ENCODE results near the gene GMCL1. TPM values are rescaled to one million over a fixed set of nuclear protein-coding genes. Genes with fewer than 3 reads are reported as not detected.

GMCL1 gene
- total RNA-seq, 6 experiments from 2014 or later, result 5.8 to 11.4 (median 6.8) TPM

DNA sequence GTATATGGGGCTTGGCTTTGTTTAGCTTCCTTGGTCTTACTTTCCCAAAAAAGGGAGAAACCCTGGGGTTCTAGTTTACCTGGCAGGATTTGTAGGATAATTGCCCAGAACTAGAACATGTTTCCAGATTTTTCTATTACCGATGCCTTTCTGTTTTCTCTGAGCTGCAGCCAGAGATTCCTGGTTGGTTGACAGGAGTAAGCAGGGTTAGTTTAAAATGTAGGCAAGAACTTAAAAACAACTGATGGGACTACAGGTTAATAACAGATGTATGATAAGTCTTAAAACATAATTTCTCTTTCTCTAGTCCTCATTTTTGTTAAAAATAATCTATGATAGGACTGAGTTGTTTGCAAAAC lies 38.9 kb upstream of the GMCL1 start:
- Histone ChIP-seq H3K9me3 (no peaks in the 10 kb centered on the region), H3K27ac (peak overlapping the region in 2 of 3 donors; percentile 42), H3K4me3 (no peak overlapping the region), H3K4me1 (peaks cover 0 to 27% (median 5%) of the 10 kb centered on the region in 4 donors), H3K27me3 (no peaks in the 10 kb centered on the region), H3K36me3 (peaks cover 0 to 6% (median 0%) of the 10 kb centered on the region in 4 donors)
- DNase-seq, result peak in 1 of 3 donors; percentile 1
- TF ChIP-seq, protein P1, sequence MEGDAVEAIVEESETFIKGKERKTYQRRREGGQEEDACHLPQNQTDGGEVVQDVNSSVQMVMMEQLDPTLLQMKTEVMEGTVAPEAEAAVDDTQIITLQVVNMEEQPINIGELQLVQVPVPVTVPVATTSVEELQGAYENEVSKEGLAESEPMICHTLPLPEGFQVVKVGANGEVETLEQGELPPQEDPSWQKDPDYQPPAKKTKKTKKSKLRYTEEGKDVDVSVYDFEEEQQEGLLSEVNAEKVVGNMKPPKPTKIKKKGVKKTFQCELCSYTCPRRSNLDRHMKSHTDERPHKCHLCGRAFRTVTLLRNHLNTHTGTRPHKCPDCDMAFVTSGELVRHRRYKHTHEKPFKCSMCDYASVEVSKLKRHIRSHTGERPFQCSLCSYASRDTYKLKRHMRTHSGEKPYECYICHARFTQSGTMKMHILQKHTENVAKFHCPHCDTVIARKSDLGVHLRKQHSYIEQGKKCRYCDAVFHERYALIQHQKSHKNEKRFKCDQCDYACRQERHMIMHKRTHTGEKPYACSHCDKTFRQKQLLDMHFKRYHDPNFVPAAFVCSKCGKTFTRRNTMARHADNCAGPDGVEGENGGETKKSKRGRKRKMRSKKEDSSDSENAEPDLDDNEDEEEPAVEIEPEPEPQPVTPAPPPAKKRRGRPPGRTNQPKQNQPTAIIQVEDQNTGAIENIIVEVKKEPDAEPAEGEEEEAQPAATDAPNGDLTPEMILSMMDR (IDR thresholded peaks at IDR 0.05), result no peak
- no peak for TF ChIP-seq POLR2A (IDR thresholded peaks at IDR 0.05)
- intact Hi-C loops (cut with DNase I), result no loop called here
- 18% methylated on average over 1 of the region's 1 CpG for WGBS (ENCODE audit: insufficient coverage, low coverage, low lambda C conversion rate, missing lambda C conversion rate)
- ATAC-seq, result peak in 1 of 4 donors; percentile 64

- ATAC-seq (no peak), DNase-seq (peak in 1 of 3 donors; percentile 3)
Observed at GRCh38 chr2:69791045-69791444, 38.4 kb upstream of the GMCL1 start.

DNA sequence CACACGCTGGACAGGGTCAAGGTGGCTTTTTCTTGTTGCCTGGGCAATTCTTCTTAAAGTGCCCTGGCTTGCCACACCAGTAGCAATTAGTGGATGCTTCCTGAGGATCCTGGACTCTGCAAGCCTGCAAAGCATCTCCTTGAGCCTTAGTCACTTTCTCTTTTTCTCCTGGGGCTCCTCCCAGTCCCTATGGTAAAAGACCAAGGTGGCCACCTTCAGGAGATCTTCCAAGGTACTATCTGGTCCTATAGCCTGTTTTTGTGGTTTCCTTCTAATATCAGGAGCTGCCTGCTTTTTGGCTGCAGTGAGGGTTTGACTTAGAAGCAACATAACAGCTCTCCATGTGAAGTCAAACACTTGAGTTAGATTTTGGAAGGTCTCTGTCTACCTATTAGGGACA lies 33.3 kb upstream of the GMCL1 start:
- ATAC-seq (no peak), DNase-seq (no peak)
- Histone ChIP-seq H3K4me1 (peaks cover 0 to 27% (median 6%) of the 10 kb centered on the region in 4 donors), H3K4me3 (no peak overlapping the region), H3K36me3 (no peaks in the 10 kb centered on the region), H3K27ac (no peak overlapping the region), H3K9me3 (no peaks in the 10 kb centered on the region), H3K27me3 (no peaks in the 10 kb centered on the region)
- WGBS (ENCODE audit: insufficient coverage, low coverage, low lambda C conversion rate, missing lambda C conversion rate), result no CpG with 5 or more reads among the region's 1 CpG
- intact Hi-C loops (cut with DNase I), result no loop called here
- TF ChIP-seq, protein P1 (IDR thresholded peaks at IDR 0.05), result no peak
- no peak for TF ChIP-seq POLR2A (IDR thresholded peaks at IDR 0.05)

More at GRCh38 chr2:69791045-69791444, 38.4 kb upstream of the GMCL1 start:
- H3K9me3 ChIP-seq, result no peaks in the 10 kb centered on the region
- no peak overlapping the region for H3K27ac ChIP-seq
- intact Hi-C loops (cut with DNase I), result no loop called here
- TF ChIP-seq POLR2A (IDR thresholded peaks at IDR 0.05), result no peak
- TF ChIP-seq, protein P1 (IDR thresholded peaks at IDR 0.05), result no peak
- H3K27me3 ChIP-seq, result no peaks in the 10 kb centered on the region
- H3K4me3 ChIP-seq, result no peak overlapping the region
- H3K36me3 ChIP-seq, result peaks cover 0 to 6% (median 0%) of the 10 kb centered on the region in 4 donors
- peaks cover 0 to 23% (median 2%) of the 10 kb centered on the region in 4 donors for H3K4me1 ChIP-seq

GRCh38 chr2:69797235-69797634 lies 32.2 kb upstream of the GMCL1 start:
- intact Hi-C loops (cut with DNase I), result no loop called here
- no peaks in the 10 kb centered on the region for H3K36me3 ChIP-seq
- H3K4me1 ChIP-seq, result peaks cover 0 to 27% (median 6%) of the 10 kb centered on the region in 4 donors
- TF ChIP-seq, protein P1 (IDR thresholded peaks at IDR 0.05), result no peak
- TF ChIP-seq POLR2A (IDR thresholded peaks at IDR 0.05), result no peak
- H3K9me3 ChIP-seq, result no peaks in the 10 kb centered on the region
- no peak for DNase-seq
- no peak overlapping the region for H3K4me3 ChIP-seq
- H3K27me3 ChIP-seq, result no peaks in the 10 kb centered on the region
- no peak overlapping the region for H3K27ac ChIP-seq
- ATAC-seq, result peak; percentile 33 to 76 (median 65)
- 86% methylated on average over 2 of the region's 4 CpGs for WGBS (ENCODE audit: insufficient coverage, low coverage, low lambda C conversion rate, missing lambda C conversion rate)

GRCh38 chr2:69797836-69798289 lies 31.6 kb upstream of the GMCL1 start:
- Histone ChIP-seq H3K27ac (peak overlapping the region in 1 of 3 donors; percentile 33), H3K9me3 (no peaks in the 10 kb centered on the region), H3K36me3 (no peaks in the 10 kb centered on the region), H3K4me1 (peaks cover 0 to 27% (median 6%) of the 10 kb centered on the region in 4 donors), H3K27me3 (no peaks in the 10 kb centered on the region), H3K4me3 (no peak overlapping the region)
- 55% methylated on average over 3 of the region's 3 CpGs for WGBS (ENCODE audit: insufficient coverage, low coverage, low lambda C conversion rate, missing lambda C conversion rate)
- DNase-seq (peak in 1 of 3 donors; percentile 2), ATAC-seq (peak in 1 of 4 donors; percentile 10)
- intact Hi-C loops (cut with DNase I), result no loop called here
- no peak for TF ChIP-seq POLR2A (IDR thresholded peaks at IDR 0.05)
- TF ChIP-seq, protein P1 (IDR thresholded peaks at IDR 0.05), result no peak

Data from right lobe of liver (tissue), 6 donors.